Motor neuron (in vitro differentiated cells): ENCODE data around the gene MRPL39. TPM values are rescaled to one million over a fixed set of nuclear protein-coding genes. Genes with fewer than 3 reads are reported as not detected.
"Not testable (repeated sequence)": the region's sequence is repeated elsewhere in the genome, so short reads cannot be mapped to it uniquely, and the experiment has no call there.

Source experiments
- ATAC-seq, 8 experiments: fragments of 200-7000 bp; cut with Tn5 transposase; replicated peaks in 6 of 8; 2 replicates each; pipeline ENCODE4 v1.8.0; 2021; ENCODE audit warnings: mild to moderate bottlenecking in 8 of 8, moderate library complexity in 8 of 8
- H3K27ac ChIP-seq, 2 donors: fragments of 250-450 bp; sonication (Bioruptor Pico); 2 replicates each; pipeline ENCODE4 v1.9.0; 2021; ENCODE audit warnings: antibody characterized with exemption in 2 of 2, mild to moderate bottlenecking in 2 of 2, moderate library complexity in 1 of 2
- H3K4me1 ChIP-seq, 2 donors: fragments of 250-450 bp; sonication (Bioruptor Pico); replicated peaks in 1 of 2; 2 replicates each; pipeline ENCODE4 v1.6.1; 2021; ENCODE audit warnings: antibody characterized with exemption in 2 of 2, mild to moderate bottlenecking in 2 of 2, moderate library complexity in 1 of 2
- H3K4me3 ChIP-seq, 5 donors: fragments of 250-450 bp; sonication (Bioruptor Pico); 2 replicates each; pipeline ENCODE4 v1.9.0; 2021; ENCODE audit warnings: antibody characterized with exemption in 5 of 5, mild to moderate bottlenecking in 5 of 5, moderate library complexity in 4 of 5
- WGBS, 10 experiments: fragments of 450-650 bp; shearing (Covaris generic); methylation state at CpG; one replicate each; pipeline ENCODE4 v1.0.0; 2022; 5-methylcytosine and 5-hydroxymethylcytosine counted together
- in situ Hi-C, 9 experiments: fragments of 400-800 bp; cut with MboI; loops; one replicate each; pipeline ENCODE4 v1.15.0; 2021; ENCODE audit warnings: low sequenced_read_pairs in 9 of 9, low pct_unique_long_range_greater_than_20kb in 2 of 9; ENCODE audit not compliant: unreplicated experiment in 9 of 9
- total RNA-seq, 8 experiments: library from RNA; unstranded; fragments of 300-600 nt; gene quantifications; 2 replicates each; pipeline versions ENCODE4 v1.2.3 to v1.2.4, GENCODE V29; 2022

Gene MRPL39
- total RNA-seq, 8 experiments from 2014 or later: 25.2 to 49.7 (median 35.1) TPM

DNA sequence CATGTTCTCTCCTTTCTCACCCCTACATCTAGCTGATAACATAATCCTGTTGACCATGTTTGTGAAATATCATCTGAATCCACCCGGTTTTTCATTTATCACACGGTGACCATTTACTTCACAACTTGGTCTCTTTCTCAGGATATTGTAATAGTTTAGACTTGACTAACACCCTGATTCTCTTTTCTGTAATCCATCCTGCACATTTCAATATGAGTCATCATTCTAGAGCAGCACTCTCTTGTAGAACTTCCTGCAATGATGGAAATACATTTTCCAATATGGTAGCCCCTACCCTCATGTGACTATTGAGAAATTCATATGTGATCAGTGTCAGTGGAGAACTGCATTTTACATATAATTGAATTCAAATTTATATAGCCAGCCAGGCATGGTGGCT is 29.4 kb upstream of the MRPL39 start:
- ATAC-seq: no peak
- Histone ChIP-seq H3K4me3 (no peak overlapping the region), H3K27ac (no peak overlapping the region), H3K4me1 (peaks cover 2 to 21% of the 10 kb centered on the region in 2 donors)
- in situ Hi-C loops: no loop called here
- 67 to 100% (median 100%) methylated on average over 1 to 2 of the region's 2 CpGs; no CpG with 5 or more reads in 3 of the 10 experiments for WGBS, 10 experiments

DNA sequence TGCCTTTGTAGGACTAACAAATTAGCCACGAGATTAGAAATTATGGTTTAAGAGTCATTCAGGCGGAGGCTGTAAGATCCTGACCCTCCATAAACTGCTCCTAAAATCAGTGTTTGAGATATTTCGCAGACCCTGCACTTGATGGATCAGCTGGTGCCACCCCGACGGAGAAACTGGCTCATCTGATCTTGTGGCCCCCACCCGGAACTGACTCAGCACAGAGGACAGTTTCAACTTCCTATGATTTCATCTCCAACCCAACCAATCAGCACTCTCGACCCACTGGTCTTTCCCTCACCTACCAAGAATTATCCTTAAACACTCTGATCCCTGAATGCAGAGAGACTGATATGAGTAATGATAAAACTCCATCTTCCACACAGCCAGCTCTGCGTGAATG is 28.0 kb upstream of the MRPL39 start:
- ATAC-seq: no peak
- Histone ChIP-seq H3K4me3 (no peak overlapping the region), H3K27ac (no peak overlapping the region), H3K4me1 (peaks cover 2 to 12% of the 10 kb centered on the region in 2 donors)
- in situ Hi-C loops: no loop called here
- 57 to 100% (median 81%) methylated on average over 2 to 7 of the region's 8 CpGs; no CpG with 5 or more reads in 1 of the 10 experiments for WGBS, 10 experiments

DNA sequence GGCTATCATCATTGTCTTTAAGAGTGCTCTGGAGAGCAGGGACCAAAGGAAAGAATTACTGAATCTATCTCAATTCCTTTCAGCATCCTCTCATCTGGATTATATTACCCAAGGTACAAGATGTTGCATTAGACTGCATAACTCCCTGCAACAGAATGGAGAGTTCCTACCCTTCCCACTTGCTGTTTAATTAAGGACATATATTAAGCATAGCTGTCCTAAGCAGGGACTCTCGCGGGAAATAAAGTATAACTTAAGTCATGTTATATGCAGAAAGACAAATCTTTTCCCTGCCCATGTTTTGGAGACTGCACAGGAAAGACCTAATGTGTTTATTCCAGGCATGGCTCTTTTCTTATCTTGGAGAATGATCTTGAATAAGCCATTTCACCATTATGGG is 25.0 kb upstream of the MRPL39 start:
- Histone ChIP-seq H3K27ac (no peak overlapping the region), H3K4me3 (no peak overlapping the region), H3K4me1 (no peaks in the 10 kb centered on the region)
- ATAC-seq: no peak
- WGBS, 10 experiments: 30 to 100% (median 100%) methylated on average over 1 to 2 of the region's 2 CpGs; no CpG with 5 or more reads in 2 of the 10 experiments
- in situ Hi-C loops: no loop called here

DNA sequence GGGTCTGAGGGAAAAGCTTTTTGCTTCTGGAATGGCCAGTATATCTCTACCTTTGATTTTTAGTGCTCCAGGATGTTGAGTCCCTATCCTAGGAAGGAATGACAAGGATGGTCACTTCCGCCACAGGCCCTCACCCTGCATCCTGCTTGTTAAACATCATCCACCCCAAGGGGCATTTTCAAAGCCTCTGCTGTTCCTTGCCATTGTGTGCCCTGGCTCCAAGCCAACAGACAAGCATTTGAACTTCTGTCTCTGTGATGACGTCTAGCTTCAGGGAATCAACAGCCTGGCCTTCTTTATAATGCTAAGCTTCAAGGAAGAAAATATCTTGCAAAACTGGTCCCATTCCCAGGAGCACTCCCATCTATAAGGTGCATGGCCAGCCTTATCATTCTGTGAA is 19.5 kb upstream of the MRPL39 start:
- in situ Hi-C loops: no loop called here

DNA sequence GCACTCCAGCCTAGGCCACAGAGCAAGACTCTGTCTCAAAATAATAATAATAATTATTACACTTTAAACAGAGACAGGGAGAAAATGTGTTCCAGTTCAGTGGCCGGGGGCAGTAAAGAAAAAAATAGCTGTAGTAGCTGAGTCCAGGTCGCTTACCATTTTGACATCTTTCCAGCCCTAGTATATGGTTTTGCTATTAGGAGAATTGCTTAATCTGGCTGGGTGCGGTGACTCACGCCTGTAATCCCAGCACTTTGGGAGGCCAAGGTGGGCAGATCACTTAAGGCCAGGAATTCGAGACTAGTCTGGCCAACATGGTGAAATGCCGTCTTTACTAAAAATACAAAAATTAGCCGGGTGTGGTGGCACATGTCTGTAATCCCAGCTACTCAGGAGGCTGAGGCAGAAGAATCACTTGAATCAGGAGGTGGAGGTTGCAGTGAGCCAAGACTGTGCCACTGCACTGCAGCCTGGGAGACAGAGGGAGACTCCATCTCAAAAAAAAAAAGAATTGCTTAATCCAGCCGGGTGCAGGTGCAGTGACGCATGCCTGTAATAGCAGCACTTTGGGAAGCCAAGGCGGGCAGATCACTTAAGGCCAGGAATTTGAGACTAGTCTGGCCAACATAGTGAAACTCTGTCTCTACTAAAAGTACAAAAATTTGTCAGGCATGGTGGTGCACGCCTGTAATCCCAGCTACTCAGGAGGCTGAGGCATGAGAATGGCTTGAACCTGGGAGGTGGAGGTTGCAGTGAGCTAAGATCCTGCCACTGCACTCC is 18.7 kb upstream of the MRPL39 start:
- H3K27ac ChIP-seq, H3K4me1 ChIP-seq, H3K4me3 ChIP-seq, ATAC-seq, in situ Hi-C loops: not testable (repeated sequence)
- 76 to 100% (median 92%) methylated on average over 1 to 10 of the region's 11 CpGs; no CpG with 5 or more reads in 4 of the 10 experiments for WGBS, 10 experiments

More for the DNA sequence above, 19.5 kb upstream of the MRPL39 start:
- Histone ChIP-seq H3K4me1 (peaks cover 0 to 9% of the 10 kb centered on the region in 2 donors), H3K4me3 (no peak overlapping the region), H3K27ac (no peak overlapping the region)
- peak in 4 of 8 experiments; percentile 28 to 91 (median 52) for ATAC-seq
- 17 to 100% (median 57%) methylated on average over 1 to 2 of the region's 2 CpGs; no CpG with 5 or more reads in 3 of the 10 experiments for WGBS, 10 experiments

DNA sequence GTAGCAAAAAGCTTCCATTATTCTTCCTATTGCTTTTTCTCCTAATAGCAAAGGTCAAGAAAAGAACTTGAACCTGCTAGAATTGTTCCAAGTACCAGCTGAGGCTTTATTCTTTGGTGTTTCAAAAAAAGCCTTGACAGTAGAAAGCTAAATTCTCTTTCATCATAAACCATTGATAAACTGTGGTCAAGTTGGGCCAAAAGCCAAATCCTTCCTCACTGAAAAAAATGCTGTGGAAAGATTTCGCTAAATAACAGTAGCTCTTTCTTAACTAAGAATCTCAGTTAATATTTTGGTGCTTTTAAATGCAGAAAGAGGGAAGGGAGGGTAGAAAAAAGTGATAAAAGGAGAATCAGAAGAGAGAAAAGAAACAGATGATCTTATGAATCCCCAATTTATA is 17.8 kb upstream of the MRPL39 start:
- 36 to 100% (median 100%) methylated on average over 1 of the region's 1 CpG; no CpG with 5 or more reads in 1 of the 10 experiments for WGBS, 10 experiments

DNA sequence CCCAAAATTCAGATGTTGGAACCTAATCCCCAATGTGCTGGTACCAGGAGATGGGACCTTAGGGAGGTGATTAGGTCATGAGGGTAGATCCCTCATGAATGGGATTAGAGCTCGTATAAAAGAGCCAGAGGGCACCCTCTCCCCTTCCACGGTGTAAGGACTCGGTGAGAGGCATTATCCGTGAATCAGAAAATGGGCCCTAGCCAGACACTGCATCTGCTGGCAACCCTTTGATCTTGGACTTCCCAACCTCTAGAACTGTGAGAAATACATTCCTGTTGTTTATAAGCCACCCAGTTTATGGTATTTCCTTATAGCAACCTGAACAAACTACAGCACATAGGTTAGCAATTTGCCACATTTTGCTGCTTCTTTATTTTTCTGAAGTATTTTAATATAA is 17.2 kb upstream of the MRPL39 start:
- WGBS, 10 experiments: 50 to 100% (median 80%) methylated on average over 1 to 4 of the region's 4 CpGs; no CpG with 5 or more reads in 3 of the 10 experiments
- no peak overlapping the region for H3K27ac ChIP-seq
- no peak for ATAC-seq
- H3K4me3 ChIP-seq: no peak overlapping the region
- peaks cover 0 to 9% of the 10 kb centered on the region in 2 donors for H3K4me1 ChIP-seq
- in situ Hi-C loops: loop anchor here in 6 of 9 experiments (25.0 kb wide), 5 partner anchors 88 to 1213 kb away; partner anchors contain the start of genes ADAMTS1 (in 1 of the 6), ATP5PF (in 1 of the 6) and GABPA (in 1 of the 6)

More for the DNA sequence above, 17.8 kb upstream of the MRPL39 start:
- peaks cover 0 to 9% of the 10 kb centered on the region in 2 donors for H3K4me1 ChIP-seq
- in situ Hi-C loops: no loop called here
- ATAC-seq: no peak
- H3K4me3 ChIP-seq: no peak overlapping the region
- no peak overlapping the region for H3K27ac ChIP-seq

DNA sequence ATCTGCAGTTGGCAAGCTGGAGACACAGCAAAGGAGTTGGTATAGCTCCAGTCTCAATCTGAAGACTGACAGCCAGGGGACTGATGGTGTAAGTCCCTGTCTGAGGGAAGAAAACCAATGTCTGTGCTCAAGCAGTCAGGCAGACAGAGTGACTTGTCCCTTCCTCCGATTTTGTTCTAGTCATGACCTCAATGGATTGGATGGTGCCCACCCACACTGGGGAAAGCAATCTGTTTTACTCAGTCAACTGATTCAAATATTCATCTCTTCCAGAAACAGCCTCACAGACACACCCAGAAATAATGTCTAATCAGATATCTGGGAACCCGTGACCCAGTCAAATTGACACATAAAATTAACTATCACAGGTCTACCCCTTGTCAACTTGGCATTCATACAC is 11.9 kb upstream of the MRPL39 start:
- peak in 2 of 8 experiments; percentile 74 to 97 for ATAC-seq
- WGBS, 10 experiments: 0 to 80% (median 56%) methylated on average over 1 to 2 of the region's 2 CpGs; no CpG with 5 or more reads in 2 of the 10 experiments
- Histone ChIP-seq H3K27ac (no peak overlapping the region), H3K4me3 (no peak overlapping the region), H3K4me1 (no peaks in the 10 kb centered on the region)
- in situ Hi-C loops: loop anchor here in 6 of 9 experiments (25.0 kb wide), 5 partner anchors 93 to 1218 kb away; partner anchors contain the start of genes ADAMTS1 (in 1 of the 6), ATP5PF (in 1 of the 6) and GABPA (in 1 of the 6)

DNA sequence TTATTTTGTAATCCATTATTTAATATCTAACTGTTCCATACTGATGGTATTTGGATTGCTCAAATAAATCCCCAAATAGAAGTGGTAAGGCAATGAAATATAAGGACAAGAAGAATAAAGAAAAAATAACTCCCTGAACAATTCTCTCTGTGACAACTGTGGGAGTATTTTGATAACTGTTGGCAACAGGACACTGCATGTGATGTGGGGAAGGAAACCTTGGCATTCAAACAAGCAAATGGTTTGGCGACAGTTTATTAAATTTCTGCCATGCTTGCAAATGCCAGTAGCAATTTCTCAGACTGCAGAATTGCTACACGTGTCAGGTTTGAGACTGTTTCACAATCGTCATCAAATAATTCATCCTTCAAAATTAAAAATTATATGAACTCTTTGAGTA is 8.6 kb upstream of the MRPL39 start:
- in situ Hi-C loops: loop anchor here in 6 of 9 experiments (25.0 kb wide), 5 partner anchors 96 to 1221 kb away; partner anchors contain the start of genes ADAMTS1 (in 1 of the 6), ATP5PF (in 1 of the 6) and GABPA (in 1 of the 6)
- no peak for ATAC-seq
- 12 to 100% (median 81%) methylated on average over 1 to 3 of the region's 3 CpGs for WGBS, 10 experiments

DNA sequence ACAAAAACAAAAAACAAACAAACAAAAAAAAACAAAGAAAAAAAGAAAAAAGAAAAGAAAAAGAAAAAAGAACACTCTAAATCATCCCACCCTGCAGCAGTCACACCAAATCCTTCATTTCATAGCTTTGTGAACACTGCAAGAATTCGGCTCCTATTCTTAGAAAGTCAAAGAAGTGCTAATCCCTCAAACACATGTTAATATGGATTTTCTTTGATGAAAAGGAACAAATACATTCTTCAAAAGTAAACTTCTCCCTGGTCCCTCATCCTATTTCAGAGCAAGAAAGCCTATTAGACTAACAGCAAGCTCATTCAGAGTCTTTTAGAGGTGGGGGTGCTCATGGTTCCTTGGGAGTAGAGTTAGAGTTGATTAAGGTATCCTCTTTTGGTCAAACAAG is 7.2 kb upstream of the MRPL39 start:
- 50 to 93% (median 80%) methylated on average over 1 of the region's 1 CpG; no CpG with 5 or more reads in 2 of the 10 experiments for WGBS, 10 experiments
- in situ Hi-C loops: loop anchor here in 6 of 9 experiments (25.0 kb wide), 5 partner anchors 98 to 1223 kb away; partner anchors contain the start of genes ADAMTS1 (in 1 of the 6), ATP5PF (in 1 of the 6) and GABPA (in 1 of the 6)
- no peaks in the 10 kb centered on the region for H3K4me1 ChIP-seq
- H3K4me3 ChIP-seq: no peak overlapping the region
- no peak overlapping the region for H3K27ac ChIP-seq
- ATAC-seq: no peak

More for the DNA sequence above, 8.6 kb upstream of the MRPL39 start:
- H3K4me3 ChIP-seq: no peak overlapping the region
- no peaks in the 10 kb centered on the region for H3K4me1 ChIP-seq
- no peak overlapping the region for H3K27ac ChIP-seq

DNA sequence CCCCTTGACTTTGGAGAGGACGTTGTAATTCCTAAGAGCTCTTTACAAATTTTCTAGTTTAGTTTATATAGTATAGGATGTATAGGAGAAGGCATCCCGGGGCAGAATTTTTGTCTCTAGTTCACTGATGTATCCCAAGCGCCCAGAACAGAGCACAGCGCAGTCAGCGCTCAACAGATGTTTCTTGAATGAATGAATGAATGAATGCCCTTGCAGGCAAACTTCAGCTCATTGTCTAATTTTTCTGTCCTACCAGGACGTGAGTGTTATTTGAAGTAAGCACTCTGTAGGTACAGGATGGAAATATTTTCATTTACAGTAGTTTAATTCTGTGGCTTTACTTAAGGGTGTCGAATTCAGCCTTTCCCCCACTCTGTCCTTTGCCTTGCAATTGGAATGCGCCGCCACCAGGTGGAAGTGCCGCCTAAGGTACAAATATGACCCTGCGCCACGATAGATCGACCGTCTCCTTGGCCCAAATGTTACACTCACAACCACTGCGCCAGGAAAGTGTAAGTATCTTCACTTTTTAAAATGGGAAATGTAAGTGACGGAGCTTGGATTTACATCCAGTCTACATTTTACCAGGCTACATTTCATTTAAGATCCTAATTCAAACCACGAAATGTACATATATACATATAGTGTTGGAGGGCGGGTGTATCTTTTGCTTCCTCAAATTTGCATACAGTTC is 910 bp upstream of the MRPL39 start:
- Histone ChIP-seq H3K27ac (no peak overlapping the region), H3K4me3 (peak overlapping the region; percentile 59 to 96 (median 67)), H3K4me1 (peaks cover 10 to 11% of the 10 kb centered on the region in 2 donors)
- ATAC-seq: peak; percentile 68 to 79 (median 74)
- 0 to 52% (median 9%) methylated on average over 2 to 13 of the region's 18 CpGs for whole genome bisulfite sequencing, 10 experiments
- in situ Hi-C loops: loop anchor here in 7 of 9 experiments (5.0 to 25.0 kb wide), 7 partner anchors 97 to 1229 kb away; partner anchors contain the start of genes ADAMTS1 (in 1 of the 7), ATP5PF (in 1 of the 7) and GABPA (in 1 of the 7)

DNA sequence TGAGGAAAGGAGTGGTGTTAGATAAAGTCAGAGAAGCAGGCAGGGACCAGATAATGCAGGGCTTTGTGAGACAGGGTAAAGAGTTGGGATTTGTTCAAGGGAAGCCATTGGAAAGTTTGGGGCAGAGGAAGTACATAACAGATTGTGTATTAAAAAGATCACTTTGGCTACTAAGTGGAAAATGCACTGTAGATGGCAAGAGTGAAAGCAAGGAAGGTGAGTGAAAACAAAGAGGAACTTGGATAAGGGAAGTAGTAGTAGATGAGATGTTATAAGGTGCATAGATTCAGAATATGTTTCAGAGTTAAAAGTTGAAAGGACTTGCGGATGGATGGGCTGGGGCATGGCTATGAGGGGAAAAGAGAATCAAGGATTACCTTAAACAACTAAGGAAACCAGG is 17.4 kb downstream of the MRPL39 start:
- ATAC-seq: no peak
- no peaks in the 10 kb centered on the region for H3K4me1 ChIP-seq
- no peak overlapping the region for H3K4me3 ChIP-seq
- H3K27ac ChIP-seq: no peak overlapping the region
- 50 to 100% (median 100%) methylated on average over 1 of the region's 1 CpG; no CpG with 5 or more reads in 3 of the 10 experiments for WGBS, 10 experiments
- in situ Hi-C loops: no loop called here
